GM12891 (cell line): ENCODE results near the gene ANKRD16.

Experiments
- PAX5 ChIP-seq: IDR thresholded peaks from 2 replicates; pipeline ENCODE4 v1.6.1; 2011; ENCODE audit warnings: low read length, moderate library complexity, mild to moderate bottlenecking; ENCODE audit not compliant: insufficient read depth, severe bottlenecking
- POLR2A ChIP-seq: IDR thresholded peaks from 2 replicates; pipeline ENCODE4 v1.6.1; 2011; ENCODE audit warnings: low read depth, low read length, control low read depth
- POLR2AphosphoS5 ChIP-seq: IDR thresholded peaks from 2 replicates; pipeline ENCODE4 v1.6.1; 2011; ENCODE audit warnings: low read depth, low read length, control low read depth
- POU2F2 ChIP-seq: IDR thresholded peaks from 2 replicates; pipeline ENCODE4 v1.6.1; 2011; ENCODE audit warnings: low read depth, mild to moderate bottlenecking, control low read depth, low read length, moderate library complexity
- SPI1 ChIP-seq: IDR thresholded peaks from 2 replicates; pipeline ENCODE4 v1.6.1; 2011; ENCODE audit warnings: low read depth, low read length, control low read depth
- TAF1 ChIP-seq: IDR thresholded peaks from 2 replicates; pipeline ENCODE4 v1.6.1; 2011; ENCODE audit warnings: low read depth, low read length, control low read depth

- TF ChIP-seq POLR2A: no peak
- no peak for TF ChIP-seq POLR2AphosphoS5
- TF ChIP-seq PAX5: no peak
- no peak for TF ChIP-seq TAF1
- TF ChIP-seq SPI1: no peak
- no peak for TF ChIP-seq POU2F2
Measured at GRCh38 chr10:5856701-5857004, 33.0 kb downstream of the ANKRD16 start.
